Left renal pelvis (tissue), 4 donors: ENCODE measurements around the gene FGD2. TPM values are rescaled to one million over a fixed set of nuclear protein-coding genes. Genes with fewer than 3 reads are reported as not detected.
"Not testable (repeated sequence)": the region's sequence is repeated elsewhere in the genome, so short reads cannot be mapped to it uniquely, and the experiment has no call there.

Experiments used
- DNase-seq, 4 donors: peaks; one replicate each; pipeline ENCODE4 v3.0.0-alpha.2; 2013; ENCODE audit warnings: low read depth in 4 of 4, low spot score in 3 of 4
- polyA plus RNA-seq, 4 donors: library from polyadenylated mRNA; unstranded; fragments of 120-200 nt; gene quantifications; one replicate each; pipeline ENCODE4 v1.2.1, GENCODE V29; 2013; ENCODE audit not compliant: insufficient read length in 4 of 4

The FGD2 gene
- polyA plus RNA-seq, 4 donors, result 1.2 to 3.9 (median 2.4) TPM

DNA sequence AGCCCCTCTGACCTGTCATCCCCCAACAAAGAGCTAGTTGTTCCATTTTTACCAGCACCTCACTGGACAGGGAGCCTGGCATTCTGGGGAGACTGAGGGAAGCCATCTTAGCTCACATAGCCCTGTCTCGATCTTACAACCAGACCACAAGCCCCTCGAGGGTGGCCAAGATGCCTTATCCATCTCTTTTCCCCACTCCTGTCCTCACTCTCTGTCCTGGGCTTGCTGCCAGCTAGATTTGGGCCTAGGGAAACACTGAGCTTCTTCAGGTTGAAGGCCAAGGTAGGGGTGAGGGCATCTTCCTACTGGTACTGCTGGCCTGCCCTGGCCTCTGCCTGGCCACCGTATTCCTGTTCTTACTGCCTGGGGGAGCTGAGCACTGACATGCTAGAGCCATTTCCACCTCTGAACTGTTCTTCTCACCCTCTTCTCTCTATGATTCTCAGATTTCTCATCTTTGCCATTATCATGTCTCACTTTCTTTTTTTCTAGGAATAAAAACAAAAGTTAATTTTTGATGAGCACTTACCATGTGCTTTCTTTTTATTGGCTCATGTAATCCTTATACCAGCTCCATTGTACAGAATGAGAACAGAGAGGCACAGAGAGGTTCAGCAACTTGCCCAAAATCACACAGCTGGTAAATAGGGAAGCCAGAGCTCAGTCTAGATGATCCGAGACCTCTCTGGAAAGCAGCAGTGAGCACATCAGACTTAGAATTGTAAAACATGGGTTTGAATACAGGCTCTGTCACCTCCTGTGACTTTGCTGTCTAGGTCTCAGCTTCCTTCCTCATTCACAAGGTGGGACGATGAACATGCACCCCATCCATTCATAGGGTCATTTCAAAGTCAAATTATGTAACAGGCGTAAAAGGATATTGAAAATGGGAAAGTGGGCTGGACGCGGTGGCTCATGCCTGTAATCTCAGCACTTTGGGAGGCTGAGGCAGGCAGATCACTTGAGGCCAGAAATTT, 28.7 kb downstream of the FGD2 start:
- no peak for DNase-seq

GRCh38 chr6:37036146-37036545, 30.7 kb downstream of the FGD2 start:
- DNase-seq, result no peak

DNA sequence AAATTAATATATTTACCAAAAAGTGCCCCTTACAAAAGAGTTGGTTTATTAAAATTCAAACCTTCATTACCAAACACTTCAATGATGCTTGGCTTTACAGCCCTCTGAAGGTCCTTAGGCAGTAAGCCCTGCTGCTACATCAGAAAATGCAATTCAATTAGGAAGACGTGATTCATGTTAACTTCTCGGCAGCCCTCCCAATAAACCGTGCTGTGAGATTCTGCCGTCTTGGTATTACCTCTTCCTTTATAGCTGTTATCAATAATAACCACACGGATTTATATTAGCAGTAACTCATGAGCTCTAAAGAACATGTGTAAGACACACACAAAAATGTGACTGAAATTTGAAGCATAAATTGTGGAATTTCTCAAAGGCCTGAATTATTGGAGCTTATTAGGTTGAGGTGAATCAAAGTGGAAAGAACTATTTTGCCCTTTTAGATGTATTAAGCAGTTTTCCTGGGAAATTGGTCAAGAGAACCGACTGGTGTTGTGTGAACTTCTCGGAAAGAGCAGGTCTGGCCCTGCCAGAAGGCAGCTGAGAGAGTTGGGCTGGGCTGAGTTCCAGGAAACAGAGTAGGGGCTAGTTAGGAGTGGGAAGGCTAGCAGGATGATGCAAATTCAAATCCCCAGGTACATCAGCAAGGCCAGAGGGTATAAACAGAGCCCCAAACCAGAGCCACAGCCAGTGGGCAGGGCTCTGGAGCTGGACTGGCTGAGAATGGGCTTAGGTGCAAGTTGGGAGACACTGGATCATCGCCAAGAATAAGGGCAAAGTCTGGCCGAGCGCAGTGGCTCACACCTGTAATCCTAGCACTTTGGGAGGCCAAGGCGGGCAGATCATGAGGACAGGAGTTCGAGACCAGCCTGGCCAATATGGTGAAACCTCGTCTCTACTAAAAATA, 33.1 kb downstream of the FGD2 start:
- no peak for DNase-seq

- no peak for DNase-seq
Observed at GRCh38 chr6:37039958-37040357, 34.5 kb downstream of the FGD2 start.

GRCh38 chr6:37041521-37041920, 36.1 kb downstream of the FGD2 start:
- no peak for DNase-seq

- DNase-seq, result no peak
Observed at GRCh38 chr6:37042150-37042549, 36.7 kb downstream of the FGD2 start.

GRCh38 chr6:37043091-37043490, 37.6 kb downstream of the FGD2 start:
- DNase-seq, result not testable (repeated sequence)

DNA sequence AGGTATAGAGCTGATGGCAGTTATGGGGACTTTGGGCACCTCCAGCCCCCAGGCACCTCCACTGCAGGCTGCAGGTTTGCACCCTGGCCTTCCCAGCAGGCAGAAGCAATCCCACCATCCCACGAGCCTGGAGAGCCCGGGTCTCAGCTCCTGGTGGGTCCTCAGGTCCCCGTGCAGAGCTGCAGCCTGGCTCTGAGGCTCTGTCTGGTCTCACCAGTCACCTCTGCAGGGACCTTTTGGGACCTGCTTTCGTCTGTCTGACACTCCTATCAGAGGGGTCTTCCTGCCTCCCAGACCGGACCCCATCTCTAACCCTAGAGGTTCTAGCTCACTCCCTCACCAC, 41.9 kb downstream of the FGD2 start:
- no peak for DNase-seq

DNA sequence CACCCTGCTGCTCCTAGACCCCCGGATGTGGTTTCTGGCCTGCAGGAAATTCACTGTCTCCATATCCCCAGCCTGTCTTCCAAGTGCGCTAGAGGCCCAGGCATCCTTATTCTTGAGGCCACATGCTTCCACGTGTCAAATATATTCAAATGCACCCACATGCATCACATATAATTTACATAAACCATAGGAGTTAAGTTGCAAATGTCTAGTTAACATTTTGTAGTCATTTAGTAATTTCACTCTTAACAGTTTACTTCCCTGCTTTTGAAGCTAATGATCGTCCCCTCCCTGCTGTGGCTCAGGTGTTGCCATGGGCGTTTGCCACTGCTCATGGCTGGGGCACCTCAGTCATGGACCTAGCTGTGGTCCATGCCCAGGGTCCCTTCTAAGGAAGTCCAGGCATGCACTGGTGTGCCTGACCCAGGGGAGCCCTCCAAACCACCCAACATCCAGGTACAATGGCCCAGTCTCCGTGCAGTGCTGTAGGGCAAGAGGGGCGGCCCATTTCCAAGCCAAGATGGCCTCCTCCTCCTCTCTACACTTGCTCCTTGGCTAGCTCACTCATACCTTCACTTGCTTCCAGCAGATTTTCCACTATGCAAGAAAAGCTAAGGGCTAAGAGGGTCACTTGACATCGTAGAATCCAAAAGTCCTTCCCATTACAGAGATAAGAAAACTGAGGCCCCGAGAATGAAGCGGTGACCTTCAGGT, 42.4 kb downstream of the FGD2 start:
- no peak for DNase-seq

GRCh38 chr6:37048403-37048850, 43.0 kb downstream of the FGD2 start:
- DNase-seq, result no peak

DNA sequence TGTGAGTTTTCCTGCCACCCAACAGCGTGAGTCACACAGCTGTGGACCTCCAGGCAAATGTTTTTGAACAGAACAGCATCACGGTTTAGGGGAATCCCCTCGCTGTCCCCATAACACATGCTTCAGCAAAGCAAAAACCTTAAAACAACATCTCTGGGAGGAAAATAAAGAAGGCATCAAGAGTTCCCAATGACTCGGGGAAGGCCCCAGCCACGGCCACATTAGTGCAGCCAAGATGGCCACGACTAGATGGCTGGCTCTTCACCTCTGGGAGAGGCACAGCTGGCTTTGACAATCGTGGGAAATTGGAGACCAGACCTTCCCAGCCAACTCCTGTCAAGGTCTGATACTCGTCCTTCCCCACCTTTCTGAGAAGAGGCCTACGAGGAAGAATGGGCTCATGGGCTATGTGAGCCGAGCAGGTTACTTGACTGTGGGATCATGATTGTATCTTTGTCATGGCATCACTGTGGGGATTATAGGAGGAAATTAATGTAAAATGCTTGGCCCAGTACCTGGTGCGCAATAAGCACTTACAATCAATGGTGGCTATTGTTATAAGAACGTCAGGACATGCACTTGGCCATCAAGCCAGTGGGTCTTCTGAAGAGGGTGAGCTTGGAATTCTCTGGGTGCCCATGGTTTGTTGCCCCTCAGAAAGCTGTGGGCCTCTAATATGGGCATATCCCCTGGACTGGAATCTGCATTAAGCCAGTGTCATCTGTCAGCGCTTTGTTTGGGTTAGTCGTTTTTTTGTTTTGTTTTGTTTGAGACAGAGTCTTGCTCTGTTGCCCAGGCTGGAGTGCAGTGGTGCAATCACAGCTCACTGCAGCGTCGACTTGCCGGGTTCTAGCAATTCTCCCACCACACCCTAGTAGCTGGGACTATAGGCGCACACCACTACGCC, 43.6 kb downstream of the FGD2 start:
- no peak for DNase-seq

DNA sequence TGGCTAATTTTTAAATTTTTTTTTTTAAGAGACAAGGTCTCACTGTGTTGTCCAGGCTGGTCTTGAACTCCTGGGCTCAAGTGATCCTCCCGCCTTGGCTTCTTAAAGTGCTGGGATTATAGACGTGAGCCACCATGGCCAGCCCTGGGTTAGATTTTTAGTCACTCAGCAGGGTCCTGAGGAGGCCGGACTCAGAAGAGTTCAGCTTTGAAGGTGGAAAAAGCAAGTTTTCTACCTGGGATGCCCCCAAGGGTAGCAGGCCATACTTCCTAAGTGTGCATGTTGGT, 44.2 kb downstream of the FGD2 start:
- no peak for DNase-seq

DNA sequence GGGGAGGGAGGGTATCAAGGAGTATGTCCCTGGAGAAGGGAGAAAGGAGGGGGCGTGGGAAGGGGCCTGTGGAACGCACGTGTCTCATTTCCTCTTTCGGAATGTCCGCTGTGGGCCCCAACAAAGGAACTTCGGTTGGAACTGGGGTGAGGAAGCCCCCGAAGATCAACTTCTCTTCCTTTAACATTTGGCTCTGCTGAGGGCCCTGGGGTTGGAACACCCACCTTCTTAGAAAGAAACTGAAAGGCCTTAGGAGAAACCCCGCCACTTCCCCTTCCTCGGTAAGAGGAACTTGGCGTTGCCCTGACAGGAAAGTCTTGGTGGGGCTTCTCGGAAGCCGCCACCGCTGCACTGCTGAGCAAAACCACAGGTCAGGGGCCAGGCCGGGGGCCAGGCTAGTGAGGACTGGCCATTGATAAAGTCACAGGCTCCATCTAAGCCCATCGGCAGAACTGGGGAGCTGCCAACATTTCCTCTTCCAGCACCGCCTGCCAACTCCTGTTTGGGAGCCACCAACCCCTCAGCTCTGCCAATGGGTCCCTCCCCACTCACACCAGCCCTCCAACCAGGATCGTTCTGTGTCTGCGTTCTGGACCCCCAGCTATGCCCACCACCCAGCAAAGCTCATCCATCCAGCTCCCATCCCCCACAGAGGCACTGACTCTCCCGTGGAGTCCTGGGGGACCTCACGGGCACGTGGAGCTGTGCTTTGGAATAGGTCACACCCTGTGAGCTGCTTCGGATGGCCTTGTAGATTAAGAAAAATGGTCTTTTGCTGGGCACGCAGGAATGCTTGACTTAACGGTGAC, 44.8 kb downstream of the FGD2 start:
- DNase-seq, result no peak

- no peak for DNase-seq
Observed at GRCh38 chr6:37050854-37051137, 45.3 kb downstream of the FGD2 start.

- DNase-seq, result peak; percentile 56 to 63 (median 59)
Observed at GRCh38 chr6:37051138-37052026, 45.9 kb downstream of the FGD2 start.

DNA sequence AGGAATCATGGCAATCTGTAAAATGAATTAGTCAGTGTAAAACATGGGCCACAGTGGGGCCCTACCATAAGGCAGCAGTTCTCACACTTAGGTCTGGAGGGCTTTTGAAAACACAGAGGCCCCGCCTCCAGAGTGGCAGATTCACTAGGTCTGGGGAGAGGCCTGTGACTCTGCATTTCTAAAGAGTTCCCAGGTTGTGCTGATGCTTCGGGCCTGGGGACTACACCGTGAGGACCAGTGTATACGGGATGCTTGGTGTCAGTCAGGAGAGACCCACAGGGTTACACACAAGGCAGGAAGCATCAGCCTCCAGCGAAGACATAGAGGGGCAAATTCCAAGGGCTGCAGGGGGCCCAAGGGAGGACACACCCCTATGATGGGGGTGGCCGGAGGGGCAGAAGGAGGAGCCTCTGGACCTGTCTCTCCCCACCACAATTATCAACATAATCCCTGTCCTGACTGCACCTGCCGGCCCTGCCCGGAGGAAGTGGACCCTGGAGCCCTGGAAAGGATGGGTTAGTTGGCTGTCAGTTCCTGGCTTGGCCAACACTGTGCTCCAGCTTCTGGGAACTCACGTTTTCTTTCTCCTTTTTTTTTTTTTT, 46.7 kb downstream of the FGD2 start:
- no peak for DNase-seq

DNA sequence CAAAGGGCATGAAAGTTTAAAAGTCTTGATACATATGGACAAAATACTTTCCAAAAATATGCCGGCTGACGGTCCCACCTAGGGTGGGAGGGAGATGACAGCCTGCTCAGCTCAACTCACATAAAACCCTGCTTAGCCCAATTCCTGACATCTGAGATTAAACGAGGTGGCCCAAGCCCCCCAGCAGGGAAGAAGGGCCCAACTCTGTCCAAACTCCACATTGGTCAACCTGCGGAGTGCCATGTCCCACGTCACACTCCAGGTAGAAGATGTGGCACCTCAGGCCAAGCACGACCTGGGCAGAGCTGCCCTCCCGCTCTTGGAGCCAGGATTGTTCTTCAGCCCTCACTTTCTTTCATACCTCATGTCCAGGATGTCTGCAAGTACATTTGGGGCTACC, 48.2 kb downstream of the FGD2 start:
- DNase-seq, result no peak

- DNase-seq, result no peak
Observed at GRCh38 chr6:37054171-37054570, 48.7 kb downstream of the FGD2 start.
